Measurements from ENCODE around the gene TMEM60. TPM values are rescaled to one million over a fixed set of nuclear protein-coding genes. Genes with fewer than 3 reads are reported as not detected.

TMEM60 gene, protein sequence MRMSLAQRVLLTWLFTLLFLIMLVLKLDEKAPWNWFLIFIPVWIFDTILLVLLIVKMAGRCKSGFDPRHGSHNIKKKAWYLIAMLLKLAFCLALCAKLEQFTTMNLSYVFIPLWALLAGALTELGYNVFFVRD
- total RNA-seq (2016; rRNA removed; fragmentation: Illumina TruSeq; extraction: Trizol) (25.6 and 26.9 TPM in 2 replicates), polyA plus RNA-seq (2011; rRNA removed) (20.8 and 27.7 TPM in 2 replicates), polyA minus RNA-seq (2011; rRNA and poly(A)+ RNA removed; ENCODE audit: low replicate concordance) (6.9 and 8.6 TPM in 2 replicates), Bru-seq, nascent RNA (percentile 83 among the genes with signal in this experiment), BruChase-seq, experiment 1, labeled RNA remaining after a 6-hour chase (percentile 80 among the genes with signal in this experiment), BruChase-seq, experiment 2, labeled RNA remaining after a 2-hour chase (percentile 83 among the genes with signal in this experiment)
- 17.9 and 19.9 TPM in 2 replicates for total RNA-seq (2016; cell fraction: cytosol; rRNA removed; fragmentation: Illumina TruSeq; extraction: Trizol; ENCODE audit: low read depth)
- total RNA-seq (2016; cell fraction: insoluble cytoplasmic fraction; rRNA removed; fragmentation: Illumina TruSeq; extraction: Trizol), result 26.6 and 27.6 TPM in 2 replicates
- 31.1 and 33.1 TPM in 2 replicates for total RNA-seq (2016; cell fraction: membrane; rRNA removed; fragmentation: Illumina TruSeq; extraction: Trizol)
- 15.4 and 16.4 TPM in 2 replicates for total RNA-seq (2016; cell fraction: nucleus; rRNA removed; fragmentation: Illumina TruSeq; extraction: Trizol)
- polyA plus RNA-seq (2011; cell fraction: cytosol; rRNA removed), result 12.3 and 20.7 TPM in 2 replicates
- polyA plus RNA-seq (2011; cell fraction: nucleus; rRNA removed), result 3.3 and 4.4 TPM in 2 replicates
- polyA plus RNA-seq (2012), result 20.8 and 25.5 TPM in 2 replicates
- 18.6 and 27.4 TPM in 2 replicates for polyA plus RNA-seq (2016; cell fraction: cytosol; fragmentation: Illumina TruSeq; extraction: Trizol; ENCODE audit: low read depth)
- 32.4 and 33.8 TPM in 2 replicates for polyA plus RNA-seq (2016; cell fraction: insoluble cytoplasmic fraction; fragmentation: Illumina TruSeq; extraction: Trizol; ENCODE audit: low read depth)
- 30.4 and 37.5 TPM in 2 replicates for polyA plus RNA-seq (2016; cell fraction: membrane; fragmentation: Illumina TruSeq; extraction: Trizol; ENCODE audit: low read depth)
- 23.7 and 24.2 TPM in 2 replicates for polyA plus RNA-seq (2016; cell fraction: nucleus; fragmentation: Illumina TruSeq; extraction: Trizol; ENCODE audit: insufficient read depth, low read depth)
- 5.4 and 6.6 TPM in 2 replicates for polyA minus RNA-seq (2011; cell fraction: cytosol; rRNA and poly(A)+ RNA removed)
- 3.6 and 5.1 TPM in 2 replicates for polyA minus RNA-seq (2011; cell fraction: nucleus; rRNA and poly(A)+ RNA removed)
- long read RNA-seq, experiment 1, transcript TMEM60-201 (2 exons, 1,023 nt), result major isoform, 33 of 34 reads
- long read RNA-seq, experiment 1, partial matches to known transcripts, result 1 of 34 reads
- long read RNA-seq, experiment 1, other reads (novel, unspliced or antisense), result 0 of 34 reads
- long read RNA-seq, experiment 2, transcript TMEM60-201 (2 exons, 1,023 nt), result major isoform, 35 of 42 reads
- long read RNA-seq, experiment 2, partial matches to known transcripts, result 5 of 42 reads
- long read RNA-seq, experiment 2, other reads (novel, unspliced or antisense), result 2 of 42 reads

DNA sequence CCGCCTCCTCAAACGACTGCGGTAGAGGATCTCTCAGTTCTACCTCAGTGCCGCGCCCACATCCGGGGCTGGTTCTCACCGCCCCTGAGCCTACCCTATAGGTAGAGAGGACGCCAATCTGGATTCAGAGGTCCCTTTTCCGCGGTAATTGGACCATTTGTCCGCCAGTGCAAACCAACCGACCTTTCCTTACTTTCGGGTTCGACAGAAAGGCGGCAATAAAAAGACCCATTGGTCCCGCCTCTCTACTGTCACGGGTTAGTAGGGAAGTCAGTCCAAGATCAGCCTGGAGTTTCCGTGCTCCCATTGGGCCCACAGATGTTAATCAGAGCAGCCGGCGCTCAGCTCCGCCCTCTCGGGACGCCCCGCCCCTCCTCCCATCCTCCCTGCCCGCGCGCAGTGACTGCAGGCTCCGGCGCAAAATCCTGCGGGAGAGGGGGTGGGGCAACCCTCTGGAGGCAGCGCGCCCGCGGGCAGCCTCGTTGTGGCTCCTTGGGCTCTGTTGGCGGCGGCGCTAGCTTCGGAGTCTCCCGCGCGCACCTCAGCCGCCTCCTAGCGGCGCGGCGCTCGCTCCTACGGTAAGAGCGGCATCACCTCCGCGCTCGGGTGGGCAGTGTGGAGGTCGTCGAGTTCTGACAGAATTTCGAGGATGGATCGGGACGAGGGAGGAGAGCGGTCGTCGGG lies at the start of gene TMEM60, which contains the start of gene PHTF2:
TSS of gene TMEM60 (minus strand) at position 41 of the 684 bp plus-strand sequence. CDS start 4,061 bp downstream, outside the sequence.
TSS of gene PHTF2 (plus strand) at position 380 of the 684 bp plus-strand sequence.
- POLR2A ChIA-PET, result interaction anchor here (0.9 to 1.6 kb wide), 2 partner anchors 14 to 103 kb away, joined by 3 to 4 read pairs; partner anchors contain the start of gene RSBN1L
- DNase-seq (ENCODE audit: low spot score) (peak; percentile 99), FAIRE-seq (peak; percentile 92), ATAC-seq (peak; percentile 95)
- Histone ChIP-seq H3K4me3 (replicated peaks in 1 of 3; ENCODE audit: insufficient read depth in 1 of 3, low read depth in 2 of 3, low read length in 3 of 3) (peak within 1 kb of the TSS; percentile 87 to 98 (median 90)), H3K27ac (ENCODE audit: extremely low read length, insufficient read depth, low read length) (peak within 1 kb of the TSS; percentile 78), H3K79me2 (ENCODE audit: insufficient read depth, low read length) (peaks cover 37% of the 10 kb centered on the region), H3K9me3 (ENCODE audit: low read length) (no peaks in the 10 kb centered on the region), H3K4me1 (ENCODE audit: insufficient read depth, low read length) (peaks cover 37% of the 10 kb centered on the region), H4K20me1 (ENCODE audit: insufficient read depth, low read length) (no peaks in the 10 kb centered on the region; the same call in 1 of the 2 replicates), H3K36me3 (replicated peaks in 1 of 2; ENCODE audit: control insufficient read depth in 1 of 2, insufficient read depth in 2 of 2, low read length in 2 of 2) (peaks cover 0 to 6% of the 10 kb centered on the region in 2 experiments; a peak in 3 of 5 replicates), H3K4me2 (ENCODE audit: low read depth, low read length) (peak within 1 kb of the TSS; percentile 89), H3K27me3 (ENCODE audit: control insufficient read depth in 1 of 2, insufficient read depth in 2 of 2, low read length in 2 of 2) (no peaks in the 10 kb centered on the region; a peak in 1 of 5 replicates), H2AFZ (ENCODE audit: low read length) (no peak within 1 kb of the TSS), H3K9ac (ENCODE audit: insufficient read depth, low read depth, low read length) (peak within 1 kb of the TSS; percentile 88)
- no TSS peak for BruUV-seq (replicated peaks)
- WGBS (ENCODE audit: low lambda C conversion rate), result under 1% methylated on average over 19 of the region's 61 CpGs
- intact Hi-C loops (cut with micrococcal nuclease; ENCODE audit: unreplicated experiment), result no loop called here
- in situ Hi-C loops (cut with HindIII; ENCODE audit: extremely low pct_ligation_motif_present, low pct_unique_long_range_greater_than_20kb), result no loop called here
- CTCF ChIA-PET (ENCODE audit: low intra/inter-chr PET ratio, low total read pairs), result no interaction called here
- no peak; the same call in 1 of the 2 replicates for TF ChIP-seq ZNF543 (CRISPR knock-in tag; IDR thresholded peaks at IDR 0.05)
- peak; percentile 51; the same call in 1 of the 2 replicates for TF ChIP-seq ZNF230 (CRISPR knock-in tag; IDR thresholded peaks at IDR 0.05)
- TF ChIP-seq, protein P1, sequence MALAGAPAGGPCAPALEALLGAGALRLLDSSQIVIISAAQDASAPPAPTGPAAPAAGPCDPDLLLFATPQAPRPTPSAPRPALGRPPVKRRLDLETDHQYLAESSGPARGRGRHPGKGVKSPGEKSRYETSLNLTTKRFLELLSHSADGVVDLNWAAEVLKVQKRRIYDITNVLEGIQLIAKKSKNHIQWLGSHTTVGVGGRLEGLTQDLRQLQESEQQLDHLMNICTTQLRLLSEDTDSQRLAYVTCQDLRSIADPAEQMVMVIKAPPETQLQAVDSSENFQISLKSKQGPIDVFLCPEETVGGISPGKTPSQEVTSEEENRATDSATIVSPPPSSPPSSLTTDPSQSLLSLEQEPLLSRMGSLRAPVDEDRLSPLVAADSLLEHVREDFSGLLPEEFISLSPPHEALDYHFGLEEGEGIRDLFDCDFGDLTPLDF (CRISPR knock-in tag; IDR thresholded peaks at IDR 0.05), result peak; percentile 76
- TF ChIP-seq DR1 (CRISPR knock-in tag; IDR thresholded peaks at IDR 0.05), result peak; percentile 74
- TF ChIP-seq, protein P2, sequence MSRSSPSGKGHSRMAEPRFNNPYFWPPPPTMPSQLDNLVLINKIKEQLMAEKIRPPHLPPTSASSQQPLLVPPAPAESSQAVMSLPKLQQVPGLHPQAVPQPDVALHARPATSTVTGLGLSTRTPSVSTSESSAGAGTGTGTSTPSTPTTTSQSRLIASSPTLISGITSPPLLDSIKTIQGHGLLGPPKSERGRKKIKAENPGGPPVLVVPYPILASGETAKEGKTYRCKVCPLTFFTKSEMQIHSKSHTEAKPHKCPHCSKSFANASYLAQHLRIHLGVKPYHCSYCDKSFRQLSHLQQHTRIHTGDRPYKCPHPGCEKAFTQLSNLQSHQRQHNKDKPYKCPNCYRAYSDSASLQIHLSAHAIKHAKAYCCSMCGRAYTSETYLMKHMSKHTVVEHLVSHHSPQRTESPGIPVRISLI (CRISPR knock-in tag; IDR thresholded peaks at IDR 0.05; ENCODE audit: borderline replicate concordance), result no peak
- TF ChIP-seq ZFP36L1 (CRISPR knock-in tag; IDR thresholded peaks at IDR 0.05), result no peak
- no peak for TF ChIP-seq SRY (CRISPR knock-in tag; IDR thresholded peaks at IDR 0.05)
- TF ChIP-seq, protein P3, sequence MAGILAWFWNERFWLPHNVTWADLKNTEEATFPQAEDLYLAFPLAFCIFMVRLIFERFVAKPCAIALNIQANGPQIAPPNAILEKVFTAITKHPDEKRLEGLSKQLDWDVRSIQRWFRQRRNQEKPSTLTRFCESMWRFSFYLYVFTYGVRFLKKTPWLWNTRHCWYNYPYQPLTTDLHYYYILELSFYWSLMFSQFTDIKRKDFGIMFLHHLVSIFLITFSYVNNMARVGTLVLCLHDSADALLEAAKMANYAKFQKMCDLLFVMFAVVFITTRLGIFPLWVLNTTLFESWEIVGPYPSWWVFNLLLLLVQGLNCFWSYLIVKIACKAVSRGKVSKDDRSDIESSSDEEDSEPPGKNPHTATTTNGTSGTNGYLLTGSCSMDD (CRISPR knock-in tag; IDR thresholded peaks at IDR 0.05), result no peak
- peak; percentile 80; the same call in 1 of the 2 replicates for TF ChIP-seq ZFP41 (CRISPR knock-in tag; IDR thresholded peaks at IDR 0.05; ENCODE audit: borderline replicate concordance)
- peak; percentile 52; the same call in 1 of the 2 replicates for TF ChIP-seq ZNF547 (CRISPR knock-in tag; IDR thresholded peaks at IDR 0.05)
- TF ChIP-seq, protein P4, sequence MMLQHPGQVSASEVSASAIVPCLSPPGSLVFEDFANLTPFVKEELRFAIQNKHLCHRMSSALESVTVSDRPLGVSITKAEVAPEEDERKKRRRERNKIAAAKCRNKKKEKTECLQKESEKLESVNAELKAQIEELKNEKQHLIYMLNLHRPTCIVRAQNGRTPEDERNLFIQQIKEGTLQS (CRISPR knock-in tag; IDR thresholded peaks at IDR 0.05), result no peak

Measured in HepG2 (cell line).